Measurements from ENCODE around the gene CACNA1D.

Gene CACNA1D

GRCh38 chr3:53671192-53671960 is 177.0 kb downstream of the CACNA1D start:
- no peak for DNase-seq (ENCODE audit: low read depth, low spot score)
- H3K4me3 ChIP-seq (ENCODE audit: low read length) = no peak overlapping the region

GRCh38 chr3:53671961-53672299 is 177.5 kb downstream of the CACNA1D start:
- DNase-seq (ENCODE audit: low read depth, low spot score) = no peak
- H3K4me3 ChIP-seq (ENCODE audit: low read length) = no peak overlapping the region

- no peak for DNase-seq (ENCODE audit: low read depth, low spot score)
- no peak overlapping the region for H3K4me3 ChIP-seq (ENCODE audit: low read length)
Observed at GRCh38 chr3:53672981-53673380, 178.6 kb downstream of the CACNA1D start.

- H3K4me3 ChIP-seq (ENCODE audit: low read length) = no peak overlapping the region
- DNase-seq (ENCODE audit: low read depth, low spot score) = no peak
Observed at GRCh38 chr3:53673722-53674350, 179.4 kb downstream of the CACNA1D start.

- H3K4me3 ChIP-seq (ENCODE audit: low read length) = no peak overlapping the region
- DNase-seq (ENCODE audit: low read depth, low spot score) = no peak
Observed at GRCh38 chr3:53674582-53674981, 180.2 kb downstream of the CACNA1D start.

DNA sequence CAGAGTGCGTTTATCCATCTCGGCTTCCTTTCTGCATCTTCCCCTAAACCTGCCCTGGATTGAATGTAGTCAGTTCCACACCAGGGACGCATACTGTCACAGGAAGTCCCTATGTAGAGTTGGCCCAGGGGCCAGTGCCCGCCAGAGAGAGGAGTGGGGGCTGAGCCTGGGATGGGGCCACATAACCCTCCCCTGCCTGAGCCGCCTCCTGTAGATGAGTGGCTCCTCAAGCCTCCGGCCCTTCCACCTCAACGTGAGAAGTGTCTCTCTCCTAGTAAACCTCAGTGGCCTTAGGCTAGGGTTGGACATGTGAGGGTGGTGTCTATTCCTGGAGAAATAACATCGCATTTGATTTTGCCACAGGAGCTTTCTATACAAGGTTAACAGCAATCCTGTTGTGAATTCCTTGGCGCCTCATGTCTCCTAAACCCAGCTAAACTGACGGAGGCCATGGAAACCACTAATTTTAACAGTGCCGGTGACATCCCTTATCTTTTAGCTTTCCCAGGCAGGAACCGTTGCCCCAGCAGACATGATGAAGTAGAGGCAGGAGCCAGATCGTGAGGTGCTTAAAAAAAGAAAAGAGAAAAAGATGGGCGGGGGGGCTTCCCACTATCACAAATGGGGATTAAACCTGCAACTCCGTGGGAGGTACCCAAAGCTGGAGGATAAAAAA is 180.7 kb downstream of the CACNA1D start:
- DNase-seq (ENCODE audit: low read depth, low spot score) = no peak
- H3K4me3 ChIP-seq (ENCODE audit: low read length) = no peak overlapping the region

GRCh38 chr3:53675942-53676341 is 181.5 kb downstream of the CACNA1D start:
- DNase-seq (ENCODE audit: low read depth, low spot score) = no peak
- H3K4me3 ChIP-seq (ENCODE audit: low read length) = no peak overlapping the region

- no peak for DNase-seq (ENCODE audit: low read depth, low spot score)
- H3K4me3 ChIP-seq (ENCODE audit: low read length) = no peak overlapping the region
Observed at GRCh38 chr3:53677413-53677812, 183.0 kb downstream of the CACNA1D start.

DNA sequence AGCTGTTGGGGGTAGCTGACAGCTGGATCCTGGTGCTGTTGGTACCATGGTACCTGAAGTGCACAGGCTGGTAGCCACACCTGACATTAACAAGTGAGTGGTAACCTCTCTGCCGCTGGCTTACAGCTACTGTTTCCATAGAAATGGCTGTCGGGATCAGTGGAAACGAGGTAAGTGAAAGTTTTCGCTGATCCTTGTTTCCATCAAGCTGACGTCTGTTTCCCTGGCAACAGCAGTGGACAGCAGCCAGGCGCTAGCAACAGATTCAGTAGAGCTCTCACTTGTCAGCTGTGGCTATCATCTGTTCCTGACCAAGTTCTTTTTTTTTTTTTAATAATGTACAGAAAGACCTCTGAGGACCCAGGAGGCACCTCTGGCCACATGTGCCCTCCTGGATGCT is 185.6 kb downstream of the CACNA1D start:
- H3K4me3 ChIP-seq (ENCODE audit: low read length) = no peak overlapping the region
- DNase-seq (ENCODE audit: low read depth, low spot score) = no peak

DNA sequence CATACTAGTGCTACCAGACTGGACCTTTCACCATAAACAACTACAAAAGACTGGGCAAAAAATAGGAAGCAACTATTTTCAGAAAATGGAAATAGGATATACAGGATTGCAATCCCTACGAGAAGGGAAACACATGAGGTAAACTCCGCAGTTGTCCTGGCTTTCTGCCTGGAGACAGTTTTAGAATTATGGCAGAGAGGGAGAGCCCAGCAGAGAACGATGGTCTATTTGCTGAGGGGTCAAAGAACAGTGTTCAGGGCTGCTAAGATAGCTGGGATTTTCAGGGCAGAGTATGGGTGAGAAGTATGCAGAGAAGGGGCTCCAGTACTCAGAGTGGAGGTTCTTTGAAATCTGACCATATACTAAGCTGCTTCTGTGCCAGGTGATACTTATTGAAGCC is 188.4 kb downstream of the CACNA1D start:
- no peak overlapping the region for H3K4me3 ChIP-seq (ENCODE audit: low read length)
- DNase-seq (ENCODE audit: low read depth, low spot score) = no peak

DNA sequence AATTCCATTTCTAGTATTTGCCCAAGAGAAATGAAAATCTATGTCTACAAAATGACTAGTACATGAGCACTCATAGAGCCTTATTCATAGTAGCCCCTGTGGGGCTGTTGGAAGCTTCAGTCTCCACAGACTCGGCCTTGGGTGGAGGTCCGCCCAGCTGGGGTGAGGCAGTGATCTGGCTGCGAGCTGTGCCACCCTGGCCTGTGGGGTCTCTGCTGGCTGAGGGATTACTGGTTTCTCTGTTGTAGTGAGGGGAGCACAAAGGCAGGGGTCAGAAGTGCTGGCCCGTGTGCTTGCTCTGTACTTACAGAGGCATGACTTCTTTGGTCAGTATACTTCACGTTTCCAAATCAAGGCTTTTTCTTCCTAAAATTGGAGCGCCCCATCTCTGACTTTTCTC is 193.7 kb downstream of the CACNA1D start:
- no peak for DNase-seq (ENCODE audit: low read depth, low spot score)

DNA sequence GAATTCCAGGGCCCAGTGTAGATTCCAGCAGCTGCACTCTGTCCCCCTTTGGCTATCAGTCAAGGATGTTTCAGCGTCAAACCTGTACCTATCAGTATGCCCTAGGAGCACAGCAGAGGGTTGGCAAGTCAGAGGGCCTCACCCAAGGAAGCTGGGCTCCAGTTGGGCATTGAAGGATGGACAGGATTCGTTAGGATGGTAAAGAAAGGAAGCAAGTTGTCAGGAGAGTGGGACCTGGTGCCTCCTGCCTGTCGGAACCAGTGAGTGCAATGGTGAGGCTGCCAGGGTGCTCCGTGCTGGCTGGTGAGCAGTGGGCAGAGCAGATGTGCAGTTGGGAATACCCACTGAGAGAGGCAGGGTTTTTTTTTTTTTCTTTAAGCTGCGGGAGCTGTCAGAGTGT is 194.6 kb downstream of the CACNA1D start:
- DNase-seq (ENCODE audit: low read depth, low spot score) = no peak
- no peak overlapping the region for H3K4me3 ChIP-seq (ENCODE audit: low read length)

More for the DNA sequence above, 193.7 kb downstream of the CACNA1D start:
- H3K4me3 ChIP-seq (ENCODE audit: low read length) = no peak overlapping the region

DNA sequence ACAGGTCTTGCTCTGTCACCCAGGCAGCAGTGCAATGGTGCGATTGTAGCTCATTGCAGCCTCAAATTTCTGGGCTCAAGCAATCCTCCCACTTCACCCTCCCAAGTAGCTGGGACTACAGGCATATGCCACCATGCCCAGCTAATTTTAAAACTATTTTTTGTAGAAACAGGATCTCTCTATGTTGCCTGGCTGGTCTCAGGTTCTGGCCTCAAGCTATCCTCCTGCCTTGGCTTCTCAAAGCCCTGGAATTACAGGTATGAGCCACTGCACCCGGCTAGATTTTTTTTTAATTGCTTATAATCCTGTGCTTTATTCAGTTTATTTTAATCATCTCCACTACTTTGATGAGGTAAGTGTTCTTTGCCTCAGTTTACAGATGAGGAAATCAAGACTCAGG is 195.3 kb downstream of the CACNA1D start:
- H3K4me3 ChIP-seq (ENCODE audit: low read length) = no peak overlapping the region
- no peak for DNase-seq (ENCODE audit: low read depth, low spot score)

DNA sequence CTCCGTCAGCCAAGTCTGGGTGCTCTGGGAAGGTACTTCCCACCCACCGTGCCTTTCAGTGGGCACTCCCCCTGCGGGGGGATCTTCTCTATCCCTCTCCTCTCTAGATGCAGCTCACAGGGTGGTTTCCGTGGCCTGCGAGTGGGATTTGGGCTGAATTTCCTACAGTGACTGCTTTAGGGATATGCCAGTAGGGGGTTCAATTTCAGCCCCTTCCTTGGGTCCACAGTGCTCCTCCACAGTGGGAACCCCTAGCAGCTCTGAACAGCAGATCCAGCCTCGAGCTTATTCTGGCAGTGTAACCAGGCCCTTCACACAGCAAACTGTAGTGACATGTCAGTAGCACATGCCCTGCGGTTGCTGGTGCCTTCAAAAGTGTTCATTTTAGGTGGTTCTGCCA is 196.1 kb downstream of the CACNA1D start:
- H3K4me3 ChIP-seq (ENCODE audit: low read length) = no peak overlapping the region
- DNase-seq (ENCODE audit: low read depth, low spot score) = no peak

DNA sequence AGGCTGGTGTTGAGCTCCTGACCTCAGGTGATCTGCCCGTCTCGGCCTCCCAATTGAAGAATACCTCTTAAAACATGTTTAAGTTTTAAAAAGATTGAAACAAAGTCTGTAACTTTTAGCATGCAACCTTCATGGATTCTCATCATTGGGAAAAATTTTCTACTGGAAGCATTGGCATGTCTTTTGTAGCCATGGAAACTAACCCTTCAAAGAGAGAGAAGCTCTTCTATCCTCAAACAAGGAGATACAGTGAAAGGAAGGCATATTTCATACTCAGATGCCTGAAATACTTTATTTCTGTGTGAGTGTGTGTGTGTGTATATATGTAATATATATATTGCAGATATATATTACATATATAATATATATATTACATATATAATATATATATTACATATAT is 196.9 kb downstream of the CACNA1D start:
- H3K4me3 ChIP-seq (ENCODE audit: low read length) = no peak overlapping the region
- no peak for DNase-seq (ENCODE audit: low read depth, low spot score)

- DNase-seq (ENCODE audit: low read depth, low spot score) = no peak
Observed at GRCh38 chr3:53691885-53692284, 197.5 kb downstream of the CACNA1D start.

DNA sequence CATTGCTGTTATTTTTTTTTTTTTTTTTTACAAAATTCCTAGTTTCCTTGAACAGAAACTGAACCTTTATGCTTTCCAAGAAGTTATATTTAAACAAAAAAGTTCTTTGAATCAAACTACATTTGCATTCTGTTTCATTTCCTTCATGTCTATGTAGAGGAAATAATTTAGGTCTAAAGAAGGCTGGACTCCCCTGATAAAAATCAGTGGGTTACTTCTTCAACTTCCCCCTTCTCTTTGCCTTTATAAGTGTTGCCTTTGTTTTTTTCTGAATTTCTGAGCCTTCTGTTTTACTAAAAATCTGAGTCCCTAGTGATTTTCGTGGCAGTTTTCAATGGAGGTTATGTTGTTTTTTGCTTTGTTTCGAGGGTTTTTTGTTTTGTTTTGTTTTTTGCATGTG is 199.0 kb downstream of the CACNA1D start:
- H3K4me3 ChIP-seq (ENCODE audit: low read length) = no peak overlapping the region
- DNase-seq (ENCODE audit: low read depth, low spot score) = no peak

More at GRCh38 chr3:53691885-53692284, 197.5 kb downstream of the CACNA1D start:
- H3K4me3 ChIP-seq (ENCODE audit: low read length) = no peak overlapping the region

- DNase-seq (ENCODE audit: low read depth, low spot score) = no peak
- no peak overlapping the region for H3K4me3 ChIP-seq (ENCODE audit: low read length)
Observed at GRCh38 chr3:53694046-53694445, 199.6 kb downstream of the CACNA1D start.

DNA sequence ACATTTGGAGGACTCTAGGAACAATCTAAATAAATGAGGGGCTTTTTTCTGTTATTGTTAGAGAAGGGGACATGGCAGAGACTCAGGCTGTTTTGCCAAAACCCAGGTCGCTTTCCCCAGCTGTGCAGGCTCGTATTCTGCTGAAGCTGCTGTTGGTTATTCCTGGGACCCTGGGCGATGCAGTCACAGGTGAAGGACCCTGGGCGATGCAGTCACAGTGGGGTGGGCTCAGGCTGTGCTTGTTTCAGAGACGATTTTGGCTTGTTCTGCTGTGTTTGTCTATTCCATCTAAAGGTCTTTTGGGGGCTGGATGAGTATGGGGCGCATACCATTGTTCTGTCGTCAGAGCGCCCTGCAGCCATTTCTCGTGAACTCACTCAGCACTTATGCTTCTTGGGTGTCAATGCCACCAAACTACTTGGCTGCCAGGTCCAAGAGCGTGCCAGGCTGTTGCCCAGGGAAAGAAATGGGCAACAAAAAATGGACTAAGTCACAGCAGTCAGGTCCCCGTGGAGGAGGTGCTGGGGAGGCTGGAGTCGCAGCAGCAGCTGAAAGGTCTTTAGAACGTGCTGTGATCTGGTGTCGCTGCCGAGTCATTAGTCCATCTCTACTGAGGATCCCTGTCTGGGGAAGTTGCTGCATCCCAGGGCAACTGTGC is 200.4 kb downstream of the CACNA1D start:
- H3K4me3 ChIP-seq (ENCODE audit: low read length) = no peak overlapping the region
- DNase-seq (ENCODE audit: low read depth, low spot score) = no peak

DNA sequence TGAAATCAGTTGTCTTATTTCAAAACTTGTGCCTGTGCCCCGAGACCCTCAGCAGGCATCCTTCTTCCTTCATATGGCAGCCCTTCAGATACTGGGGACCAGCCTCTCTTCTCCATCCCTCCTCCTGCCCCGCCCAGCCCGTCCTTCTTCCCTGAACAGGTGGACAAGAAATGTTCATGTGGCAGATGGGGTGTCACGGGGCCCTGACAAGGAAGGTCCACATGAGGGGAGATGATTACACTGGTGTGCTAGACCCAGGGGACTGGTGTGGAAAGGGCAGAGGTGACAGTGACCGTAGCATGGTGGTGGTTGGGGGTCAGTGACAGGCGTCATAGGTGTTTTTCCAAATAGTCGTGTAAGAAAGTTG is 200.9 kb downstream of the CACNA1D start:
- DNase-seq (ENCODE audit: low read depth, low spot score) = no peak

More for the DNA sequence above, 200.9 kb downstream of the CACNA1D start:
- no peak overlapping the region for H3K4me3 ChIP-seq (ENCODE audit: low read length)

All from Jurkat, Clone E6-1 (cell line).